ENCODE measurements around the gene SH3PXD2A. TPM values are rescaled to one million over a fixed set of nuclear protein-coding genes. Genes with fewer than 3 reads are reported as not detected.
A peak's percentile ranks its signal among the peaks of the same experiment; 100 is the strongest.

SH3PXD2A gene
- total and polyA plus RNA-seq, 2 donors (not counting 1 experiment from before 2014, with no cell fraction given) = 3.2 to 33.5 TPM

GRCh38 chr10:103769176-103769575, 86.2 kb downstream of the SH3PXD2A start:
- no peaks in the 10 kb centered on the region for H3K9me3 Mint-ChIP-seq (ENCODE audit: insufficient read depth)

GRCh38 chr10:103768345-103768744, 87.0 kb downstream of the SH3PXD2A start:
- Histone ChIP-seq H3K4me1 (ENCODE audit: control insufficient read depth in 2 of 2, insufficient read depth in 2 of 2, low read length in 2 of 2) (peaks cover 63 to 70% of the 10 kb centered on the region in 2 donors), H3K36me3 (replicated peaks in 1 of 2; ENCODE audit: control extremely low read depth in 1 of 2, control insufficient read depth in 1 of 2, extremely low read depth in 1 of 2, insufficient read depth in 2 of 2, low read length in 1 of 2) (no peaks in the 10 kb centered on the region), H3K27ac (ENCODE audit: low read length in 2 of 2) (no peak overlapping the region), H3K4me3 (ENCODE audit: control extremely low read depth in 1 of 5, extremely low read depth in 1 of 5, insufficient read depth in 1 of 5, low read depth in 2 of 5, low read length in 4 of 5) (no peak overlapping the region), H4K20me1 (ENCODE audit: control insufficient read depth, insufficient read depth, low read length, poor library complexity, severe bottlenecking) (no peaks in the 10 kb centered on the region), H3K9ac (ENCODE audit: low read length) (no peak overlapping the region), H2AFZ (ENCODE audit: insufficient read depth, low read depth, low read length, poor library complexity, severe bottlenecking) (no peak overlapping the region), H3K79me2 (ENCODE audit: control insufficient read depth, insufficient read depth, low read length) (no peaks in the 10 kb centered on the region), H3K9me3 (ENCODE audit: control extremely low read depth in 1 of 3, control insufficient read depth in 2 of 3, insufficient read depth in 1 of 3, low read length in 2 of 3) (peaks cover 0 to 14% (median 3%) of the 10 kb centered on the region in 3 donors), H3K27me3 (replicated peaks in 1 of 4; ENCODE audit: control extremely low read depth in 1 of 4, control insufficient read depth in 3 of 4, insufficient read depth in 4 of 4, low read length in 3 of 4) (no peaks in the 10 kb centered on the region), H3K4me2 (replicated peaks; ENCODE audit: low read depth, low read length, poor library complexity, severe bottlenecking) (no peak overlapping the region)
- TF ChIP-seq CTCF (IDR thresholded peaks at IDR 0.05) = no peak
- no peak for TF ChIP-seq EZH2 (IDR thresholded peaks at IDR 0.05; ENCODE audit: borderline replicate concordance, insufficient read depth, low read depth, low read length, poor library complexity, severe bottlenecking)
- CTCF ChIA-PET = interaction anchor here (0.9 kb wide), 1 partner anchor 29 kb away, joined by 3 read pairs; no protein-coding TSS in a partner anchor
- WGBS (ENCODE audit: insufficient coverage) = 86% methylated on average over 10 of the region's 11 CpGs
- POLR2A ChIA-PET = no interaction called here
- intact Hi-C loops (cut with micrococcal nuclease) = no loop called here
- ATAC-seq (ENCODE audit: low read depth) = no peak
- Mint-ChIP-seq H3K27me3 (no peaks in the 10 kb centered on the region), H3K4me1 (peaks cover 68% of the 10 kb centered on the region), H3K4me3 (no peak overlapping the region), H3K9me3 (ENCODE audit: insufficient read depth) (no peaks in the 10 kb centered on the region), H3K27ac (no peak overlapping the region)
- DNase-seq = no peak

More at GRCh38 chr10:103769176-103769575, 86.2 kb downstream of the SH3PXD2A start:
- H3K4me3 ChIP-seq (ENCODE audit: control extremely low read depth in 1 of 5, extremely low read depth in 1 of 5, insufficient read depth in 1 of 5, low read depth in 2 of 5, low read length in 4 of 5) = no peak overlapping the region
- H3K4me3 Mint-ChIP-seq = no peak overlapping the region
- H2AFZ ChIP-seq (ENCODE audit: insufficient read depth, low read depth, low read length, poor library complexity, severe bottlenecking) = no peak overlapping the region
- no peaks in the 10 kb centered on the region for H3K27me3 ChIP-seq (replicated peaks in 1 of 4; ENCODE audit: control extremely low read depth in 1 of 4, control insufficient read depth in 3 of 4, insufficient read depth in 4 of 4, low read length in 3 of 4)
- no CpG with 5 or more reads among the region's 10 CpGs for WGBS (ENCODE audit: insufficient coverage)
- no peaks in the 10 kb centered on the region for H3K36me3 ChIP-seq (replicated peaks in 1 of 2; ENCODE audit: control extremely low read depth in 1 of 2, control insufficient read depth in 1 of 2, extremely low read depth in 1 of 2, insufficient read depth in 2 of 2, low read length in 1 of 2)
- no peaks in the 10 kb centered on the region for H3K79me2 ChIP-seq (ENCODE audit: control insufficient read depth, insufficient read depth, low read length)
- no peak overlapping the region for H3K27ac ChIP-seq (ENCODE audit: low read length in 2 of 2)
- intact Hi-C loops (cut with micrococcal nuclease) = no loop called here
- ChIA-PET POLR2A (no interaction called here), CTCF (interaction anchor here (0.9 kb wide), 1 partner anchor 28 kb away, joined by 3 read pairs; no protein-coding TSS in a partner anchor)
- TF ChIP-seq EZH2 (IDR thresholded peaks at IDR 0.05; ENCODE audit: borderline replicate concordance, insufficient read depth, low read depth, low read length, poor library complexity, severe bottlenecking) (no peak), CTCF (IDR thresholded peaks at IDR 0.05) (no peak)
- H3K4me2 ChIP-seq (replicated peaks; ENCODE audit: low read depth, low read length, poor library complexity, severe bottlenecking) = peak overlapping the region; percentile 21
- ATAC-seq (ENCODE audit: low read depth) (no peak), DNase-seq (peak; percentile 49)
- H3K9me3 ChIP-seq (ENCODE audit: control extremely low read depth in 1 of 3, control insufficient read depth in 2 of 3, insufficient read depth in 1 of 3, low read length in 2 of 3) = peaks cover 0 to 10% (median under 1%) of the 10 kb centered on the region in 3 donors
- H3K27ac Mint-ChIP-seq = peak overlapping the region; percentile 51
- H3K4me1 Mint-ChIP-seq = peaks cover 61% of the 10 kb centered on the region
- H3K4me1 ChIP-seq (ENCODE audit: control insufficient read depth in 2 of 2, insufficient read depth in 2 of 2, low read length in 2 of 2) = peaks cover 55 to 62% of the 10 kb centered on the region in 2 donors
- H3K27me3 Mint-ChIP-seq = no peaks in the 10 kb centered on the region
- H3K9ac ChIP-seq (ENCODE audit: low read length) = no peak overlapping the region
- no peaks in the 10 kb centered on the region for H4K20me1 ChIP-seq (ENCODE audit: control insufficient read depth, insufficient read depth, low read length, poor library complexity, severe bottlenecking)
